HEK293 (cell line): Measurements from ENCODE around the gene WDR70.

ENCODE experiments used
- CTCF ChIA-PET: fragments of 350-600 bp; formaldehyde crosslinking; extraction: SDS; loops from one replicate; lab custom pipeline; 2021; ENCODE audit warnings: antibody characterized with exemption; lab: Yijun Ruan, JAX
- POLR2A ChIA-PET: fragments of 300-600 bp; formaldehyde crosslinking; extraction: SDS; loops from one replicate; lab custom pipeline; 2020; ENCODE audit warnings: antibody characterized with exemption, inconsistent platforms; lab: Yijun Ruan, JAX
- H3K27ac ChIP-seq: fragments of 200-500 bp; sonication (Bioruptor generic); 2 replicates; pipeline ENCODE4 v1.5.1; 2014; ENCODE audit warnings: low read depth, low read length, control low read depth, inconsistent platforms; ENCODE audit errors: extremely low read depth
- H3K36me3 ChIP-seq, 2 experiments: fragments of 200-500 bp in 1 of 2; sonication (Bioruptor generic) in 1 of 2; 1 replicate in 1 of 2; 2 replicates in 1 of 2; pipeline ENCODE4 v1.5.1; 2014 to 2017; ENCODE audit warnings: inconsistent platforms in 2 of 2, low read length in 2 of 2; ENCODE audit not compliant: control insufficient read depth in 2 of 2, insufficient read depth in 1 of 2
- H3K4me1 ChIP-seq: fragments of 200-500 bp; sonication (Bioruptor generic); 2 replicates; pipeline ENCODE4 v1.5.1; 2014; ENCODE audit warnings: mild to moderate bottlenecking, low read length, inconsistent platforms; ENCODE audit not compliant: control insufficient read depth, insufficient read depth
- H3K4me3 ChIP-seq: 2 replicates; pipeline ENCODE4 v1.5.1; 2011; ENCODE audit warnings: low read depth, mild to moderate bottlenecking, control low read depth, low read length, moderate library complexity
- H3K9me3 ChIP-seq: fragments of 200-500 bp; sonication (Bioruptor generic); 2 replicates; pipeline ENCODE4 v1.5.1; 2014; ENCODE audit warnings: low read depth, low read length, inconsistent platforms; ENCODE audit not compliant: control insufficient read depth, insufficient read depth
- BCL6B ChIP-seq: fragments of 450-650 bp; formaldehyde crosslinking; IDR thresholded peaks from 2 replicates; pipeline ENCODE4 v1.5.1; 2017; ENCODE audit warnings: missing biosample characterization, missing genetic modification characterization
- GLIS2 ChIP-seq: fragments of 450-650 bp; formaldehyde crosslinking; IDR thresholded peaks from 2 replicates; pipeline ENCODE4 v1.5.1; 2016; ENCODE audit warnings: missing biosample characterization, missing genetic modification characterization
- PRDM10 ChIP-seq: fragments of 450-650 bp; formaldehyde crosslinking; IDR thresholded peaks from 2 replicates; pipeline ENCODE4 v1.5.1; 2016; ENCODE audit warnings: missing biosample characterization, missing genetic modification characterization
- PRDM4 ChIP-seq: fragments of 450-650 bp; formaldehyde crosslinking; IDR thresholded peaks from 2 replicates; pipeline ENCODE4 v1.5.1; 2017; ENCODE audit warnings: missing biosample characterization, missing genetic modification characterization
- ZBTB7A ChIP-seq: fragments of 450-650 bp; formaldehyde crosslinking; IDR thresholded peaks from 2 replicates; pipeline ENCODE4 v1.5.1; 2016; ENCODE audit warnings: low read depth, missing biosample characterization, missing genetic modification characterization
- ZFP37 ChIP-seq: fragments of 450-650 bp; formaldehyde crosslinking; IDR thresholded peaks from 2 replicates; pipeline ENCODE4 v1.5.1; 2016; ENCODE audit warnings: missing biosample characterization, missing genetic modification characterization
- ZNF114 ChIP-seq: fragments of 450-650 bp; formaldehyde crosslinking; IDR thresholded peaks from 2 replicates; pipeline ENCODE4 v1.5.0; 2017; ENCODE audit warnings: missing biosample characterization, missing genetic modification characterization
- ZNF16 ChIP-seq: fragments of 450-650 bp; formaldehyde crosslinking; IDR thresholded peaks from 2 replicates; pipeline ENCODE4 v1.5.1; 2016; ENCODE audit warnings: low read depth, missing biosample characterization, missing genetic modification characterization
- ZNF169 ChIP-seq: fragments of 450-650 bp; formaldehyde crosslinking; IDR thresholded peaks from 2 replicates; pipeline ENCODE4 v1.5.1; 2016; ENCODE audit warnings: missing biosample characterization, missing genetic modification characterization
- ZNF202 ChIP-seq: fragments of 450-650 bp; formaldehyde crosslinking; IDR thresholded peaks from 2 replicates; pipeline ENCODE4 v1.5.1; 2016; ENCODE audit warnings: missing biosample characterization, missing genetic modification characterization, borderline replicate concordance
- ZNF362 ChIP-seq: fragments of 450-650 bp; formaldehyde crosslinking; IDR thresholded peaks from 2 replicates; pipeline ENCODE4 v1.5.1; 2016; ENCODE audit warnings: missing biosample characterization, missing genetic modification characterization
- ZNF394 ChIP-seq: fragments of 450-650 bp; formaldehyde crosslinking; IDR thresholded peaks from 2 replicates; pipeline ENCODE4 v1.5.1; 2016; ENCODE audit warnings: missing biosample characterization, missing genetic modification characterization, mild to moderate bottlenecking, moderate library complexity, borderline replicate concordance
- ZNF426 ChIP-seq: fragments of 450-650 bp; formaldehyde crosslinking; IDR thresholded peaks from 2 replicates; pipeline ENCODE4 v1.5.1; 2017; ENCODE audit warnings: missing biosample characterization, missing genetic modification characterization, mild to moderate bottlenecking, inconsistent platforms, moderate library complexity
- ZNF510 ChIP-seq: fragments of 450-650 bp; formaldehyde crosslinking; IDR thresholded peaks from 2 replicates; pipeline ENCODE4 v1.5.1; 2018; ENCODE audit warnings: mild to moderate bottlenecking, missing genetic modification characterization, missing biosample characterization; ENCODE audit not compliant: insufficient replicate concordance
- ZNF514 ChIP-seq: fragments of 450-650 bp; formaldehyde crosslinking; IDR thresholded peaks from 2 replicates; pipeline ENCODE4 v1.5.1; 2016; ENCODE audit warnings: missing biosample characterization, missing genetic modification characterization
- ZNF549 ChIP-seq: fragments of 450-650 bp; IDR thresholded peaks from 2 replicates; pipeline ENCODE4 v1.5.1; 2018; ENCODE audit warnings: missing biosample characterization, missing genetic modification characterization, mild to moderate bottlenecking, inconsistent platforms, moderate library complexity
- ZNF658 ChIP-seq: fragments of 450-650 bp; formaldehyde crosslinking; IDR thresholded peaks from 2 replicates; pipeline ENCODE4; 2016; ENCODE audit warnings: missing biosample characterization, missing genetic modification characterization
- ZNF701 ChIP-seq: fragments of 450-650 bp; formaldehyde crosslinking; IDR thresholded peaks from 2 replicates; pipeline ENCODE4 v1.5.1; 2016; ENCODE audit warnings: missing biosample characterization, missing genetic modification characterization
- ZNF76 ChIP-seq: fragments of 450-650 bp; formaldehyde crosslinking; IDR thresholded peaks from 2 replicates; pipeline ENCODE4; 2016; ENCODE audit warnings: low read depth, missing biosample characterization, missing genetic modification characterization, borderline replicate concordance
- ZNF777 ChIP-seq: fragments of 450-650 bp; formaldehyde crosslinking; IDR thresholded peaks from 2 replicates; pipeline ENCODE4 v1.5.1; 2017; ENCODE audit warnings: missing biosample characterization, missing genetic modification characterization, borderline replicate concordance
- ZNF792 ChIP-seq: fragments of 450-650 bp; formaldehyde crosslinking; IDR thresholded peaks from 2 replicates; pipeline ENCODE4 v1.5.1; 2016; ENCODE audit warnings: missing biosample characterization, missing genetic modification characterization

Gene WDR70

GRCh38 chr5:37543216-37543615 lies 164.1 kb downstream of the WDR70 start (continued):
- TF ChIP-seq ZNF426, result no peak
- TF ChIP-seq ZNF792 (tag by site-specific recombination), result no peak
- TF ChIP-seq ZNF514, result no peak
- no peak for TF ChIP-seq GLIS2 (tag by site-specific recombination)

- H3K36me3 ChIP-seq, result no peaks in the 10 kb centered on the region
- ChIA-PET POLR2A (no interaction called here), CTCF (interaction anchor here (1.1 kb wide), 1 partner anchor 136 kb away, joined by 3 read pairs; no protein-coding TSS in a partner anchor)
- TF ChIP-seq ZNF549 (tag by site-specific recombination), result no peak
- TF ChIP-seq ZNF114, result no peak
- TF ChIP-seq ZNF510 (tag by site-specific recombination), result no peak
- TF ChIP-seq ZNF362 (tag by site-specific recombination), result no peak
- TF ChIP-seq ZFP37 (tag by site-specific recombination), result no peak
- TF ChIP-seq ZNF394 (tag by site-specific recombination), result no peak
- no peak for TF ChIP-seq PRDM10 (tag by site-specific recombination)
- TF ChIP-seq ZNF16 (tag by site-specific recombination), result no peak
- no peak for TF ChIP-seq ZNF701 (tag by site-specific recombination)
- no peak for TF ChIP-seq ZNF169 (tag by site-specific recombination)
- TF ChIP-seq BCL6B, result no peak
- no peak for TF ChIP-seq PRDM4 (tag by site-specific recombination)
- no peak for TF ChIP-seq ZBTB7A (tag by site-specific recombination)
- no peak for TF ChIP-seq ZNF658
- TF ChIP-seq ZNF76 (tag by site-specific recombination), result no peak
- no peak for TF ChIP-seq ZNF777 (tag by site-specific recombination)
- TF ChIP-seq ZNF202 (tag by site-specific recombination), result no peak
- H3K4me1 ChIP-seq, result no peaks in the 10 kb centered on the region
- H3K27ac ChIP-seq, result no peak overlapping the region
- H3K4me3 ChIP-seq, result no peak overlapping the region
- H3K9me3 ChIP-seq, result no peaks in the 10 kb centered on the region
Observed at GRCh38 chr5:37549411-37549810, 170.3 kb downstream of the WDR70 start.
